COR-L47 (cell line): ENCODE results near the gene LCN1.

ENCODE experiments used
- DNase-seq: peaks from one replicate; lab custom pipeline; 2025; lab: John Stamatoyannopoulos, UW

Gene LCN1

GRCh38 chr9:135488527-135488926, 32.7 kb upstream of the LCN1 start:
- DNase-seq: no peak

- DNase-seq: no peak
Measured at GRCh38 chr9:135489188-135489906, 31.9 kb upstream of the LCN1 start.

GRCh38 chr9:135490166-135490870, 30.9 kb upstream of the LCN1 start:
- DNase-seq: no peak

GRCh38 chr9:135490980-135491464, 30.2 kb upstream of the LCN1 start:
- no peak for DNase-seq

- DNase-seq: no peak
Measured at GRCh38 chr9:135491764-135492163, 29.5 kb upstream of the LCN1 start.

- no peak for DNase-seq
Measured at GRCh38 chr9:135492886-135493669, 28.2 kb upstream of the LCN1 start.

- no peak for DNase-seq
Measured at GRCh38 chr9:135494791-135495559, 26.3 kb upstream of the LCN1 start.

- no peak for DNase-seq
Measured at GRCh38 chr9:135498381-135499126, 22.7 kb upstream of the LCN1 start.

- DNase-seq: peak; percentile 80
Measured at GRCh38 chr9:135499326-135500070, 21.7 kb upstream of the LCN1 start.

- no peak for DNase-seq
Measured at GRCh38 chr9:135500071-135500524, 21.1 kb upstream of the LCN1 start.

GRCh38 chr9:135500525-135501260, 20.5 kb upstream of the LCN1 start, which contains the start of gene MRPS2:
TSS of gene MRPS2 (plus strand) at chr9:135500682. CDS start at chr9:135500711, 29 bp downstream.
- peak; percentile 77 for DNase-seq

GRCh38 chr9:135501261-135502167, 19.7 kb upstream of the LCN1 start:
- DNase-seq: peak; percentile 57

GRCh38 chr9:135502168-135502872, 18.9 kb upstream of the LCN1 start:
- DNase-seq: no peak

GRCh38 chr9:135502873-135503321, 18.3 kb upstream of the LCN1 start:
- no peak for DNase-seq

GRCh38 chr9:135503371-135504261, 17.6 kb upstream of the LCN1 start:
- no peak for DNase-seq
